GM21737 (cell line): ENCODE measurements around the gene P4HB.
A peak's percentile ranks its signal among the peaks of the same experiment; 100 is the strongest.

Experiments used
- ATAC-seq: cut with Tn5 transposase; IDR thresholded peaks from one replicate; pipeline ENCODE4 v1.9.1; 2021; ENCODE audit warnings: mild to moderate bottlenecking, moderate library complexity; ENCODE audit not compliant: unreplicated experiment

The P4HB gene

DNA sequence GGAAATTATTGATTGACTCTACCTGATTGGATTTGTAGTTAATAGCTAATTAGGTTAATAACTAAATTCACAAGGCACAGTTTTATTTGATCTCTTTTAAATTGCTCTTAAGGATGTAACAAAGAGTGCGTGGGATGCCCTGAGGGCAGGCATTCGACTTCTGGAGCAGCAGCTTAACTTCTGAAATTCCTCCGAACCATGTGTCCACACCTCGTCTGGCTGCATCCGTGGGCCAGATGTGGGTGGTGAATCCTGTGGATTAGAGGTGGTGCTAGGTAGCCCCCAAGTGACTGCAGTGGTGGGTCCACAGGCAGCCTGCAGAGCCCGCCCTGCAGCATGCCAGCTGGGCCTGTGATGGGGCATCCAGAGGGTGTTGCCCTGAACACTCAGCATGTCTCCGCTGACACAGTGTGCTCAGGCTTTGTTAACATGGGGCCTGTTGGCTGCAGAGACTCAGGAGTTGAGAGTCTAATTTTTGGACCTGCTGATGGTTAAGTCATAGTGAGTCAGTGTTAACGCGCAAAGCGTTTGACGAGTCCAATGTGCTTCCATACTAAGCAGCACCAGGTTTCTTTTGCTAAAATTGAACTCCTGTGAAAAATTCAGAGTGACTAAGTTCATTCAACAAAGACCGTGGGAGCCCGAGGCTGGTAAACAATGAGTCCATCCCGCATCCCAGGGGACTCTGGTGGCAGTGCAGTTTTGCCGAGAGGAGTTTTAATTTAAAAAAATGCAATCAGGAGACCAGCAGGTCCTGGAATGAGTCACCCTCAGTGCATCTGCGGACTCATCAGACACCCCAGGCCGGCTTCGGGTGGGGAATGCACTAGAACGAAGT lies 37.9 kb upstream of the P4HB start:
- no peak for ATAC-seq

GRCh38 chr17:81895400-81895799 lies 35.1 kb upstream of the P4HB start:
- no peak for ATAC-seq

GRCh38 chr17:81891303-81891552 lies 30.9 kb upstream of the P4HB start:
- peak; percentile 22 for ATAC-seq

DNA sequence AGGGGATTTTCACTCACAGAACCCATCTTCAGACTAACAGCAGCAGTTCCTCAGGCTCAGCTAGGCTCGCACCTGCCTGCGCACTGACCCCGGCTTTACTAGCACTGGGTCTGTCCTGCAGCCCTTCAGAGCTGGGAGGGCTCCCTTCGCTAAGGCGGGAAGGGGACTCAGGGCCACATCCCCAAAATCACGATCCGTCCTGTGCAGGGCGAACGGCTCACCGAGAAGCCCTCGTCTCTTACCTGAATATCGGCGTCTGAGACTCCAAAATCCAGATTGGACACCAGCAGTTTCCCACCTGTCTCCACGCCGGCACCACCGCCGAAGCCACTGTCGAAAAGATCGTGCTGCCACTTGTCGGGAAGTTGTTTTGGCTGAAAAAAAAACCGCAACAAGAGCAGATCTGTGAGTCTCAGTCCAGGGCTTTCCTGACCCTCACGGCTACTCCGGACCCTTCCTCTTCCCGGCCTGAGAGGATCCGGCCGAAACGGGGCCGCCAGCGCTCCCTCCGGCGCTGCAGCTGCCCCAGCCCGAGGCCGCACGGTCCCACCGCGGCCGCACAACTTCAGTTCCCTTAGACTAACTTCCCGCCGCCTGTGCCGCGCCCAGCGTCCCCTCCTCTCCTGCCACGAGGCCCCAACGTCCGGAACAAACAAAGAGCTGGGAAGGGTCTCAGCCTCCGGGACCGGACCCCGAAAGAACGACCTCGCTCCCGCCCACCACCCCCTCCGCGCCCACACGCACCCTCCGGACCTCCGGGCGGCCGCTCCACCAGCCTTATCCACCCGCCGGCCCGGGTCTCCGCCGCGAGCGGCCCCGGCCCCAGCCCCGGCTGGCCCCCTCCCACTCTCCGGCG lies 30.3 kb upstream of the P4HB start:
- no peak for ATAC-seq

- ATAC-seq = no peak
Observed at GRCh38 chr17:81889602-81890001, 29.3 kb upstream of the P4HB start.

- no peak for ATAC-seq
Observed at GRCh38 chr17:81888988-81889595, 28.8 kb upstream of the P4HB start.

DNA sequence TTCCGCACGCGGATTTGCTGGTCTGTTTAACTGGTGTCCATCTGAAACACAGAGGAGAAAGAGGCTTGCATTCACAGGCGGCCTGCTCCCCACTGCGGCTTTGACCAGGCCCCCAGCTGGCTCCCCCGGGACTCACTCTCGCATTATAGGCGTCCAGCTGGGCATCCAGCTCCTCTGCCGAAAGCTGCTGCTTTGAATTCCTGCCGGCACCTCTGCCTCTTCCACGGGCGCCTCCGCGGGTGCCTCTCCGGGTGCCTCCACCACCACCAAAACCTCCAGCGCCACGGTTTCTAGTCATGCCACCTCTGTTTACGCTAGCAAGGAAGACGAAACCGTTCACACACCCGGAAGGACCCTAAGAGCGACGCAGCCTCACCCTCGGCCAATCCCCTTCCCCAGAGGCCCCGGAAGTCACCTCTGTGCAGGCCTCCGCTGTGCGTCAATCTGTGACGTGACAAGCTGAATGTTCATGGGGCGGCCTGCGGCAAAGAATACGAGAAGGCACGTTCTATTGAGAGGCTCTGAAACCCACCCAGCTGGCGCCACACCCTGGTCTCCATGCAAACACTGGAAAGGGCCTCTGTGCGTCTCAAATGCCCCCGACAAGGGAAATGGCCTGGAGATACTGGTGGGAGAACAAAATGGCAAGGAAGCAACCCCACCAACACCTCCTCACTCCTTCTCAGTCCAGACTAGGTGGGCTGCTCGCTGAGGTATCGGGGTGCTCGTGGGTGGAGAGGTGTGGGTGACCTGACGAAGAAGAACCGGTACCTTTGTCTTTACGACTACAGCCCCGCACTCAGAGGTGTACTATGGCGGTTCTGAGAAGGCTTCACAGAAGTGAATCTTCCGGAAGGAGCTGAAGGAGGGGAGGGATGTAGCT lies 28.0 kb upstream of the P4HB start:
- ATAC-seq = no peak

GRCh38 chr17:81885869-81886548 lies 25.7 kb upstream of the P4HB start:
- no peak for ATAC-seq

DNA sequence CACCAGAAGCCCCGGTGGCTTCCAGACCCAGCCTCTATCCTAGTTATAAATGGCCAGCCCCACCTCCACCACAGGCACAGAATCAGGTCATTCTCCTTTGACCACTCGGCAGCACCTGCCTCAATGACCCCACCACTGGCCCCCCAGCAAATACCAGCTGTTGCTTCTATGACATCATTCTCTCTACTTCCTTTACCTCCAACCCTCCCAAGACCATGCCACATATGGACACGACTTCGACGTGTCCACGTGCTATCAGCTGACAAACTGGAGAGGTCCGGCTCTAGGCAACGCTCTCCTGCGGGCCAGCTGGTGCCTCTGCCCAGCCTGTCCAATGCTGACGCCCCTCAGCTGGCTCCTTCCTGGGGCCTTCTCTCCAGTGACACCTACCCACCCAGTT lies 25.1 kb upstream of the P4HB start:
- ATAC-seq = no peak

DNA sequence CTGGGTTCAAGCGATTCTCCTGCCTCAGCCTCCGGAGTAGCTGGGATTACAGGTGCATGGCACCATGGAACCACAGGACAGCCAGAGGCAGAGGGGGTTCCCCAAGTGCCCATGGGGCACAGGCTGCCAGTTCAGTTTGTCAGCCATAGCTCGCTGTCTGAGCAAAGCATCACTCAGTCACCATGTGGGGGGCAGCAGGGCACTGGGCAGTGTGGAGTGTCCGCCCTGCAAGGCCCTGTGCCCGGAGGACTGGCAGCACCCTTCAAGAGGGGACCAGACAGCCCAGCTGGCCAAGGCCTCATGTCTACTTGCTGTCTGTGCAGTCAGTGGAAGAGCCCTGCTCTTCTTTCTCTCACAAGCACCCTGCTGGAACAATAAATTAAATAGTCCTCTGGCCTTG lies 24.6 kb upstream of the P4HB start:
- ATAC-seq = no peak

DNA sequence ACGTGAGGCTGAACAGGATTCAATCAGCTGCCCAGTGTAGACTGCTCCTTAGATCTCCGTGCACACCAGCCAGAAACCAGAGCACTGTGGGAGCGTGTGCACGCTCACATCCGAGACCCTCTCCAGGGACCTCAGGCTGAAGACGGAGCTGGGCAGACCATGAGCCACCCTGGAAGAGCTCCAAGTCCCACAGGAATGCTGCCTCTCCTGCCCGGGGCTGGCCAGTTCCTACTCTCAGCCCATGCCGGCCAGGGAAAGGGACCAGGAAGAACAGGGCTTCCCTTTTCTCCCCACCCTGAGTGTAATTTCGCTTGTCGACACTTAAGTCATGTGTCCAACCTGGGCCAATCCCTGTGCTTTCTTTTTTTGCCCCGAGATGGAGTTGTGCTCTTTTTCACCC lies 24.2 kb upstream of the P4HB start:
- ATAC-seq = no peak

DNA sequence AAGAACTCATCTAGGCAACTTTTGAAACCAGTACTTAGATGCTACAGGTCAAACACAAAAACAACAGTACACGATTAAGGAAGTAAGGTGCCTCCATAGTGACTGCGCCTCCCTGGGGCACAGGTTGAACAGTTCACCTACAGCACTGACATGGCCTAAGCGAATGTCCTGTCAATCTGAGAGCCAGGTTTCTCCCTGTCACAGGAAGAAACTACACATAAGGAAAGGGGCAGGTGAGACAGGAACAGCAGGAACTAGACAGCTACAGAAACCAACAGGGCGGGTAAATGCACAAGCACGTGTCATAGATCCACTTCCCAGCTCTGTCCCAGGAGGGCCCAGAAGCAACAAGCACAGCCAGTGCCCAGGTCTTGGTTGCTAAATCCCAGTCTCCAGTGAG lies 18.8 kb upstream of the P4HB start:
- no peak for ATAC-seq

- no peak for ATAC-seq
Observed at GRCh38 chr17:81878294-81878693, 18.0 kb upstream of the P4HB start.

GRCh38 chr17:81877569-81877968 lies 17.2 kb upstream of the P4HB start:
- ATAC-seq = no peak

- ATAC-seq = peak; percentile 48
Observed at GRCh38 chr17:81871387-81872230, 11.3 kb upstream of the P4HB start.

GRCh38 chr17:81870981-81871386 lies 10.6 kb upstream of the P4HB start, which contains the start of gene ARHGDIA:
ARHGDIA (minus strand) TSS chr17:81871337; CDS start chr17:81869930, 1,407 bp downstream.
- ATAC-seq = peak; percentile 4

- peak; percentile 4 for ATAC-seq
Observed at GRCh38 chr17:81870131-81870980, 10.0 kb upstream of the P4HB start.
